OCI-LY3 (cell line): ENCODE measurements around the gene TLE4.

Experiments
- EZH2phosphoT487 ChIP-seq: fragments of 200-600 bp; shearing (Covaris generic); IDR thresholded peaks from 2 replicates; pipeline ENCODE4 v1.6.1; 2018; ENCODE audit warnings: antibody characterized with exemption, mixed run types, low read depth
- TF ChIP-seq, protein P1 (sequence below): fragments of 200-600, 300-600 bp; sonication (generic); IDR thresholded peaks from 2 replicates; pipeline ENCODE4 v1.5.1; 2014; ENCODE audit warnings: antibody characterized with exemption, low read length, low read depth

DNA sequence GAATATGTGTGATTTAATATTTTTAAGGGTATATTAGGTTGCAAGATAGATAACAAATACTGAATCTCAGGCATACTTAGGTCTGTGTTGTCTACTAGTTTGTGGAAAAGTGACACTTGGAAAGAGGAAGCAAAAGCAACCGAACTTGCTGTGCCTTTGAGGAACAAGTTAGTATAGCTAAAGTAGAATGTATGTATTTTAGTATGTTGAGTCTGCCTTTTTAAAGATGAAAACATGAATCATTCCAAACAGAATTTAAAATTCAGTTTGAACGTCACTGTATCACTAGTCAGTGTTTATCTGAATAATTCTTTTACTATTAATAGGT lies 12.9 kb downstream of the TLE4 start:
- no peak for TF ChIP-seq EZH2phosphoT487
- TF ChIP-seq, protein P1, sequence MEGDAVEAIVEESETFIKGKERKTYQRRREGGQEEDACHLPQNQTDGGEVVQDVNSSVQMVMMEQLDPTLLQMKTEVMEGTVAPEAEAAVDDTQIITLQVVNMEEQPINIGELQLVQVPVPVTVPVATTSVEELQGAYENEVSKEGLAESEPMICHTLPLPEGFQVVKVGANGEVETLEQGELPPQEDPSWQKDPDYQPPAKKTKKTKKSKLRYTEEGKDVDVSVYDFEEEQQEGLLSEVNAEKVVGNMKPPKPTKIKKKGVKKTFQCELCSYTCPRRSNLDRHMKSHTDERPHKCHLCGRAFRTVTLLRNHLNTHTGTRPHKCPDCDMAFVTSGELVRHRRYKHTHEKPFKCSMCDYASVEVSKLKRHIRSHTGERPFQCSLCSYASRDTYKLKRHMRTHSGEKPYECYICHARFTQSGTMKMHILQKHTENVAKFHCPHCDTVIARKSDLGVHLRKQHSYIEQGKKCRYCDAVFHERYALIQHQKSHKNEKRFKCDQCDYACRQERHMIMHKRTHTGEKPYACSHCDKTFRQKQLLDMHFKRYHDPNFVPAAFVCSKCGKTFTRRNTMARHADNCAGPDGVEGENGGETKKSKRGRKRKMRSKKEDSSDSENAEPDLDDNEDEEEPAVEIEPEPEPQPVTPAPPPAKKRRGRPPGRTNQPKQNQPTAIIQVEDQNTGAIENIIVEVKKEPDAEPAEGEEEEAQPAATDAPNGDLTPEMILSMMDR: no peak
